Measurements from ENCODE around the gene NUFIP1. TPM values are rescaled to one million over a fixed set of nuclear protein-coding genes. Genes with fewer than 3 reads are reported as not detected.
A peak's percentile ranks its signal among the peaks of the same experiment; 100 is the strongest.
"Not testable (repeated sequence)": the region's sequence is repeated elsewhere in the genome, so short reads cannot be mapped to it uniquely, and the experiment has no call there.

The NUFIP1 gene
- total RNA-seq, 1 experiment from 2014 or later: 3.7 TPM

DNA sequence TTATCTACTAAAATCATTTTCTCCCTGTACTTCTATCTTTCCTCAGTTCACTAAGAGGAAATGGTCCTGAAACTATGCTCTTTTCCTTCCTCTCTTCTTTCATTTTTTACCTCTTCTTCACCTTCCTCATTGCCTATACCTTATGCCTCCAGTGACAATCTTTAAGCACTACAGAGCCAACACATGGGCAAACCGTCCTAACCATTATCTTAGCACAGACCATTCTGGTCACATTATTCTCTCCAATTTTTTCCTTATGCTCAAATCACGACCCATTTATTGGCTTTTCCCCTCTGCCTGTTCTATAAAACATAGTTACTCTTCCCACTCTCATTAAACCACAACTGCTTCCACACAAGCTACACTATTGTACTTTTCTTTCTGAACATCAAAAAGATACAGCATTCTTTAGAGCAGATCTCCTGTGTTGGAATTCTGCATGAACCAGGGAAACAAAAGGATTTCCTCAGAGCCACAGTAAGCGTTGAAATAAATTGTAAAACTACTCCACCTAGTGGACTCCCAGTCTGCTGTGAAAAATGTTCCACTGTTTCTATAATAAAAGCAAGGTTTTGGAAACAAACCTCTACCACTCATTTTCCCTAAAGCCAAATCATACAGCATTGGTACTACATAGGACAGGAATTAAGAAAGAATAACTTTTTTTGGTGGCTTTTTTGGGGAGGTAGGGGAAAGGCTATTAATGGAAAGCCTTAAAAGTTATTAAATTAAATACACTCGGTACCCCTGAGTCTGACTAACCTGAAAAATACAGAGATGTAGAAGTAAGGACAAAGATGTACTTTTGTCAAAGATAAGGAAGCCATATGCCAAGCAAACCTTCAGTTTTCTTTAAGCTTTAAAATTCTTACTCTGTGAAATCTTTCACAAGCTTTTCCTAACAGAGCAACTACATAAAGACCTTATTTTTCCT is 19.5 kb downstream of the NUFIP1 start:
- peak; percentile 87 for DNase-seq (ENCODE audit: low spot score)

- no peak for DNase-seq (ENCODE audit: low spot score)
Measured at GRCh38 chr13:44968434-44968815, 20.8 kb downstream of the NUFIP1 start.

DNA sequence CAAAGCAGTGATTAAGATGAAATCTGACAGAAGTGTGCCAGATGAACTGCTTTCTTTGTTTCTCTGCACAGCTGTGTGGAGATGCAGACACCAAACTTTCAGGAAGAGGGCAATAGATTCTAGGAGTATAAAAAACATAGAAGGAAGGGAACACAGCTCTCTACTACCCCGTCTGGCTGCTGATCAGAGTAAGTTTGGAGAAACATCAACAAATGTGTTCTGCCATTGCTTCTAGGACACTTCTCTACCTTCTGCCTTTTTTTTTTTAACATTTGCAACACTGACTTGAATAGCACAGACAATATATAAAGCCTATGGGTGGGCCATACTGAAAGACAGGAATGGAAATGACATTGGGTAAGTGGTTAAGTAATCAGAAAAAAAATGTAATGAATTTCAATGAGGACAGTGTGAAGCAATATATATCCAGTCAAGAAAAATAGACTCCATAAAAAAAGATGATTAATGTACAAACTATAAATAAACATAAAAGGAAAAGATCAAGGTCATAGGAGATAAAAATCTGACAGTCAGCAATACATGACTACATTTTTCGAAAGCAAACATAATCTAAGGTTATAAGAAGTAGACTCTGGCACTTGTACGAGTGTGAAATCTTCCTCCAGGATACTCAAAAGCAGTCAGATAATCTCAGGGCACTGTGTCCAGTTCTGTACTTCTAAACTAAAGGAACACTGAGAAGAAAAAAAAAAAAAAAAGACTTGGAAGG is 21.4 kb downstream of the NUFIP1 start:
- DNase-seq (ENCODE audit: low spot score): peak; percentile 39

DNA sequence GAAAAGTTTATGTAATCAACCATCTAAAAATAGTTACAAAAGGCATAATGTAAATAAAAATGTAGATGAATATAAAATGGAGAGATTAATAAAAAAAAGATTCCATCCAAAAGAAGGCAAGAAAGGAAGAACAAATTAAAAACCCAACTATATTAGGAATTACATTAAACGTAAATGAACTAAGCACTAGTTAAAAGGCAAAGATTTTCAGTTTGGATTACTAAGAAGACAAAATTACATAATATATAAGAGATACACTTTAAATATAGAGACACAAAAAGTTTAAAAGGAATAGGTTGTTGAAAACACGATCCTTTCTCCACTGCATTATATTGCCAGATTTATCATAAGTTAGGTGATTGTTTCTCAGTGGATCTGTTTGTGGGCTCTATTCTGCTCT is 27.3 kb downstream of the NUFIP1 start:
- no peak for DNase-seq (ENCODE audit: low spot score)

DNA sequence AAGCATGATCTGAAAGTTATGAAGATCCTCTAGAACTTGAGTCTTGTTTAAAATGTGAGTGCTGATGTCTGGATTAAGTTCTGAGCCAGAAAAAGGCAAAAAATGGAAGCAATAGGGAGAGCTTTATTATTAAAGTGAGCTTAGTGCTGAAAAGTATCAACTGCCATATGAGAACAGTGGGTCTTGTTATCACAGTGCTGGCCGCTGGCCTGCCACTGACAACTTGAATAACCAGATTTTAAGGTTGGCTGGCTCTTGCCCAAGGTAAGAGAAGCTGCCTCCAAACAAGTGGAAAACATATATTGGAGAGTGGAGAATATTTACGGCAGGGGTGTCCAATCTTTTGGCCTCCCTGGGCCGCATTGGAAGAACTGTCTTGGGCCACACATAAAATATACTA is 33.9 kb downstream of the NUFIP1 start:
- DNase-seq (ENCODE audit: low spot score): no peak

DNA sequence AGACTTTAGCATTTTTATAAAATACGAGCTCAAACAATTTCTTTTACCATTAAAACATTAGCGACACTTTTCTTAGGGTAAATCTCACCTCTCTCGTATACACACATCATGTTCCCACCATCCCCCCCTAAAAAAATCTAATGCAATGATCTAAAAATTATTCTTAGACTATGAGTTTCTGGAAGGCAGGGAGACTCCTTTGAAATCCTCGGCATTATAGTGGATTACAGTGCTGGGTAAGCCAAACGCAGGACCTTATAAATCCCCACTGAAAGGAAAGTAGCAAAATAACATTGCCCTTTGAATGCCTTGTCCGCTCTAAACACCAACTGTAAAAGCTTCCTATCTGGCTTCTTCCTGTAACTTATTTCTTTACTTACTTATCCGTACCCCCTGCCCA is 35.0 kb downstream of the NUFIP1 start:
- no peak for DNase-seq (ENCODE audit: low spot score)

GRCh38 chr13:44952671-44953070 is 36.6 kb downstream of the NUFIP1 start:
- no peak for DNase-seq (ENCODE audit: low spot score)

DNA sequence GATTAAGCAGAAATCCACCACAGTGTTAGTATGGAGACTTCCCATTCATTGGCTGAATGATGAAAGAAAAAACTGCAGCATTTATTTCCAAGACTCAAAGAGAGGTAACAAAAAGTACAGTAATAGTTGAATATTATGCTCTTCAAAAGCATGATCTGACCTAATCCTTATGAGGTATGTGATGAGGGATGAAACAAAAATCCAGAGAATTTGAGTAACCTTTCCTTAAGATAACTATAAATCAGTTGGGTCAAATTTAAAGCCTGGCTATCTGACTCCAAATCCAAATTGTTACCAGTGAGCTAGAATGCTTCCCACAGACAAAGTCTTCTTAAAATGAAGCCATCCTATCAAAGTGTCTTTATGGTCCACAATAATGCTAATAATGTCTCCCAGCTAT is 38.1 kb downstream of the NUFIP1 start:
- DNase-seq (ENCODE audit: low spot score): no peak

DNA sequence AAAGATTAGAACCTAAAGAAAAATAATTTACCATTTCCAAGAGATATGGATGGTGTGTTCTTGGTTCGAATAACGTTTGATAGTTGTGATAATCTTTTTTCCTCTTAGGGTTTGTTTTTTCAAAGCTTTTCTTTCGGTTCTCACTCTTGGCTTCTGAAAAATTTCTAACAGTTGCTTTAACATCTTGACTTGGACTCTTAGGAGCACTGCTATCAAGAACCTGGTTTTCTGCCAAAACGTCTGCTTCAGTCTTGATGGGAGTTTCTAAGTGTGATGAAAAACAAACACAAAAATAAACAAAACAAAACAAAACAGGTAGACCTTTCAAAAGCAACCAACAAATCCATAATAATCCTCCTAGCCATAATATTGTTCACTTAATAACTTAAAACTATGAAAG is 45.9 kb downstream of the NUFIP1 start:
- not testable (repeated sequence) for DNase-seq (ENCODE audit: low spot score)

- DNase-seq (ENCODE audit: low spot score): no peak
Measured at GRCh38 chr13:44938854-44939253, 50.4 kb downstream of the NUFIP1 start.

DNA sequence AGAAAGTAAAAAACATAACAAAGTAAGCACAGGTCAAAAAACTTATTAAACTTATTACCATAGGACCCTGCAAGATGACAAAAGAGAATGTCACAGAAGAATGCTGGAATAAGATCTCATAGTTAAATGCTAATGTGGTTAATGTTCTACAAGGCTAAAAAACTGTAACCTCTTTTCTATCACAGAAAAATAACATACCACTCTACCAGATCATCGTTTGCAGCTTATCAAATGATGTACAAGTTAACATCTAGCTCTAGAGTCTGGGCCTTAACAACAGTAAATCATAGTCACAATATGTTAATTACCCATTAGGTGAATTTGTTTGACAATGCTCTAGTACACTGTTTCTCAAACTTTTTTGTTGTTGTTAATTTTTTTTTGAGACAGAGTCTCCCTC is 53.0 kb downstream of the NUFIP1 start:
- no peak for DNase-seq (ENCODE audit: low spot score)

GRCh38 chr13:44934724-44935123 is 54.5 kb downstream of the NUFIP1 start:
- no peak for DNase-seq (ENCODE audit: low spot score)

DNA sequence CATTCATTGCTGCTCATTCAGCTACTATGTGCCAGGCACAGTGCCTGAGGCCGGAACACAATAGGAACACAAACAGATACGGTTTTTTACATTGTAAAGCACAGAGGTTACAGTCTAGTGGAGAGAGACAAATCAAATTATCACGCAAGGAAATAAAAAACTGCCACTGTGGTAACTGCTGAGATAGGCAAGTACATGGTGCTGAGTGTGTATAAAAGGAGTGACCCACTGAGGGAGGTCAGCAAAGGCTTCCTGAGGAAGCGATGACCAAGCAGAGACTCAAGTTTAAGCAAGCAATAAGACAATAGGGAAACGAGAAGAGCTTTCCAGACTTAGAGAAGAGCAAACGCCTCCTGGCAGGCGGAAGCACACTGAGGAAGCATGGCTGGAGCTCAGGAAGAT is 56.4 kb downstream of the NUFIP1 start:
- DNase-seq (ENCODE audit: low spot score): no peak

DNA sequence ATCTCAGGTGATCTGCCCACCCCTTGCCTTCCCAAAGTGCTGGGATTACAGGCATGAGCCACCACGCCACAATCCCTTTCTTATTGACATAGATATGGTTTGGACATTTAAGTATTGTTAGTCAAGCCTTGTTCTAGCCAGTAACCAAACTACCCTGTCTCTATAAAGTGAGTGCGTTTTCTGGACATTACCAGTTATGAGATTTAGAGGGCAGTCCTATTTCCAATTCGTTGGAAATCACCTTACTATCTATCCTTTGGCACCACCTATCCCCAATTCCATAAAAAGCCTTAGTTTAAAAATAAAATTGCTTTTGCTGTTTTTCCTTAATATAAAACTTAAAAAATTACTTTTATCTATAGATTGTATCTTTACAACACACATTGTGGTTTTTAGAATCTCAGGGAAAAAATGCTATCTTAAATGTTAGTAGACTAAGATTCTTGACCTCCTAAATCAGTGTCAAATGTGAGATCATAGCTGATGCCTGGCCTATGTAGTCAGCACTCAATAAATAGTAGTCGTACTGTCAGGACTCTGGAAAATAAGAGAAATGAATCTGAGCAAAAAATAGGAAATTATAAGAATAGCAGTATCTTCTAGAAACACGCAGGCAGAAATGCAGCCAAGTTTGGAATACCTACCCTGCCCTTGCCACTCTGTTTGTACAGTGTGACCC is 57.0 kb downstream of the NUFIP1 start:
- DNase-seq (ENCODE audit: low spot score): no peak

- no peak for DNase-seq (ENCODE audit: low spot score)
Measured at GRCh38 chr13:44930963-44931623, 58.2 kb downstream of the NUFIP1 start.

DNA sequence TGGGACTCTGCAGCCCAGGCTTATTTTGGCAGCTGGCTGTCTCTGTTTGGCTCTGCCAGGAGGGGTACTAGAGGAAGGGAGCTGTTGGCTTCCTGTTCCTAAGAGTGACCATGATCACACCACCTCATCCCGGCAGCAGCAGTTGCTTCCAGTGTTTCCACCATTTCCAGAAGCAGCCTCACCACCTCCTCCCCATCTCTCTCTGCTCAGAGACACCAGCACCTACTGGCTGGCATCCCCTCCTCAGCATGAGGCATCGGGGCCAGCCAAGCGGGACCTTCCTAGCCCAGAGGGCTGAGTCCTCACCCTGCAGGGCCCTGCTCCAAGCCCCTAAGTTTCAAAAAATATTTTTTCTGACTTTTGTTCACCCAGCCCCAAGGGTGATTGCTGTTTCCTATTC is 59.0 kb downstream of the NUFIP1 start:
- DNase-seq (ENCODE audit: low spot score): no peak

DNA sequence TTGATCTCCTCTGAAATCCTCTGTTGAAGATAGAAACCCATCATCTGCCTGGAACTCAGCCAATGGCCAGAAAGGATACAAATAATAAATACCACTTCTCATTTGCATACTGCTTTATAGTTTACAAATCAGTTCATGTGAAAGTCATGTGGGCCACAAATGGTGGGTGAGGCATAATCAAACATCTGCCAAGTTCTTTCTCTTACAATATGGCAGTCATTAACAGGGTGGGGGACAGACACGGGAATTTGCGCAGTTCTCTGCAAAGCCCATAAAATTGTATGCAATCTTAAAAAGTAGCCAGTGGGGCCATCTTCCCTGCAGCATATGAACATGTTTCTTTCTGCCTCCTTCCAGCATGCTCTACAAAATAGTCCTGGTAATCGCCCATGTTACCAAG is 59.6 kb downstream of the NUFIP1 start:
- DNase-seq (ENCODE audit: low spot score): no peak

DNA sequence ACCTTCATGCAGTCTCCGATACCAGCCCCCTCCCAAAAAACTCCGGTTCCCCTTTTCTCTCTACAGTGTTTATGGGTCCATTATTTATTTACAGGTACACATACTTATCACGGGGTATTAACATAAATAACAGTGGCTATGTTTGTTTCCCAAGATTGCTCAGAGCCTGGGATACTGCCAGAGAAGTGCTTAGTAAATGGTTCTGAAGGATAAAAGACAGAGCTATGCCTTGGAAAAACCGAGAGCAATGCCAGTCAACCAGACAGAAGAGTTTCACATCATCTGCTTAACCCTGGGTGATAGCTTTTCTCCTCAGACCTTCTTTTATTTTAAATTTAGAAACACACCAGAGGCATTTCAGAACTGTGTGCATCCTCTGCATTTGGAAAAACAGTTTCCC is 61.3 kb downstream of the NUFIP1 start:
- DNase-seq (ENCODE audit: low spot score): no peak

GRCh38 chr13:44921931-44922758 is 67.1 kb downstream of the NUFIP1 start:
- peak; percentile 43 for DNase-seq (ENCODE audit: low spot score)

GRCh38 chr13:44921246-44921877 is 67.9 kb downstream of the NUFIP1 start:
- no peak for DNase-seq (ENCODE audit: low spot score)

Measured in HT-29 (cell line).